Measurements from ENCODE around the gene GPR4. TPM values are rescaled to one million over a fixed set of nuclear protein-coding genes. Genes with fewer than 3 reads are reported as not detected.
"Not testable (repeated sequence)": the region's sequence is repeated elsewhere in the genome, so short reads cannot be mapped to it uniquely, and the experiment has no call there.

GPR4 gene
- total RNA-seq, 2 donors from 2014 or later, result 0.59 to 1.5 TPM

- intact Hi-C loops (cut with DNase I, micrococcal nuclease), result no loop called here
- peak; percentile 68 for ATAC-seq
- no peak for DNase-seq
Measured at GRCh38 chr19:45630463-45630862, 28.5 kb upstream of the GPR4 start.

GRCh38 chr19:45629704-45630103, 27.7 kb upstream of the GPR4 start:
- intact Hi-C loops (cut with DNase I, micrococcal nuclease), result no loop called here
- ATAC-seq, result no peak
- no peak for DNase-seq

GRCh38 chr19:45628219-45628618, 26.2 kb upstream of the GPR4 start:
- ATAC-seq; intact Hi-C loops (cut with DNase I, micrococcal nuclease): not testable (repeated sequence)

GRCh38 chr19:45623984-45624383, 22.0 kb upstream of the GPR4 start:
- no peak for ATAC-seq
- intact Hi-C loops (cut with DNase I, micrococcal nuclease), result no loop called here
- no peak for DNase-seq

More at GRCh38 chr19:45628219-45628618, 26.2 kb upstream of the GPR4 start:
- not testable (repeated sequence) for DNase-seq

GRCh38 chr19:45621976-45622503, 20.0 kb upstream of the GPR4 start:
- ATAC-seq, result no peak
- intact Hi-C loops (cut with DNase I, micrococcal nuclease), result no loop called here
- DNase-seq, result no peak

GRCh38 chr19:45621389-45621788, 19.4 kb upstream of the GPR4 start:
- DNase-seq (no peak), ATAC-seq (no peak)
- intact Hi-C loops (cut with DNase I, micrococcal nuclease), result no loop called here

GRCh38 chr19:45616704-45617017, 14.6 kb upstream of the GPR4 start:
- peak in 1 of 2 donors; percentile 36 for DNase-seq
- intact Hi-C loops (cut with DNase I, micrococcal nuclease), result no loop called here
- no peak for ATAC-seq

- intact Hi-C loops (cut with DNase I, micrococcal nuclease), result no loop called here
- DNase-seq, result peak; percentile 92 to 97
- ATAC-seq, result peak; percentile 86
Measured at GRCh38 chr19:45615795-45616703, 14.0 kb upstream of the GPR4 start.

GRCh38 chr19:45615056-45615455, 13.0 kb upstream of the GPR4 start:
- DNase-seq; ATAC-seq; intact Hi-C loops (cut with DNase I, micrococcal nuclease): not testable (repeated sequence)

GRCh38 chr19:45613926-45614725, 12.1 kb upstream of the GPR4 start:
- DNase-seq (peak; percentile 55 to 65), ATAC-seq (peak; percentile 85)
- intact Hi-C loops (cut with DNase I, micrococcal nuclease), result no loop called here

- DNase-seq (no peak), ATAC-seq (no peak)
- intact Hi-C loops (cut with DNase I, micrococcal nuclease), result loop anchor here in 1 of 2 donors (5.0 kb wide), 1 partner anchor 33 kb away; no protein-coding TSS in a partner anchor
Measured at GRCh38 chr19:45608948-45609347, 6.9 kb upstream of the GPR4 start.

- peak; percentile 90 for ATAC-seq
- intact Hi-C loops (cut with DNase I, micrococcal nuclease), result loop anchor here in 1 of 2 donors (5.0 kb wide), 1 partner anchor 35 kb away; no protein-coding TSS in a partner anchor
- DNase-seq, result peak; percentile 61 to 80
Measured at GRCh38 chr19:45607071-45608029, 5.3 kb upstream of the GPR4 start.

GRCh38 chr19:45601115-45601514, 897 bp downstream of the GPR4 start:
- DNase-seq, result no peak
- intact Hi-C loops (cut with DNase I, micrococcal nuclease), result no loop called here
- no peak for ATAC-seq

- intact Hi-C loops (cut with DNase I, micrococcal nuclease), result no loop called here
- DNase-seq, result no peak
- ATAC-seq, result no peak
Measured at GRCh38 chr19:45600340-45600885, 1.6 kb downstream of the GPR4 start.

- DNase-seq (no peak), ATAC-seq (no peak)
- intact Hi-C loops (cut with DNase I, micrococcal nuclease), result loop anchor here in 1 of 2 donors (10.0 kb wide), 1 partner anchor 46 kb away; no protein-coding TSS in a partner anchor
Measured at GRCh38 chr19:45599286-45599685, 2.7 kb downstream of the GPR4 start.

- DNase-seq (no peak), ATAC-seq (peak; percentile 44)
- intact Hi-C loops (cut with DNase I, micrococcal nuclease), result loop anchor here in 1 of 2 donors (10.0 kb wide), 1 partner anchor 46 kb away; no protein-coding TSS in a partner anchor
Measured at GRCh38 chr19:45598267-45599001, 3.6 kb downstream of the GPR4 start.

- DNase-seq (no peak), ATAC-seq (peak; percentile 21)
- intact Hi-C loops (cut with DNase I, micrococcal nuclease), result loop anchor here in 1 of 2 donors (10.0 kb wide), 1 partner anchor 47 kb away; no protein-coding TSS in a partner anchor
Measured at GRCh38 chr19:45597425-45598111, 4.4 kb downstream of the GPR4 start.

All from left colon (tissue), 2 donors.